SH-SY5Y (cell line): ENCODE measurements around the gene DDC.

Experiments
- GATA2 ChIP-seq: IDR thresholded peaks from 2 replicates; pipeline ENCODE4 v1.6.1; 2011; ENCODE audit warnings: mild to moderate bottlenecking, low read depth, low read length
- GATA3 ChIP-seq: IDR thresholded peaks from 2 replicates; pipeline ENCODE4 v1.6.1; 2011; ENCODE audit warnings: low read depth, mild to moderate bottlenecking, low read length, moderate library complexity

Gene DDC

GRCh38 chr7:50474382-50475160, 90.6 kb downstream of the DDC start:
- TF ChIP-seq GATA2 (no peak), GATA3 (no peak)

GRCh38 chr7:50473531-50473930, 91.7 kb downstream of the DDC start:
- no peak for TF ChIP-seq GATA3
- TF ChIP-seq GATA2 = no peak

- TF ChIP-seq GATA3 (no peak), GATA2 (no peak)
These were observed 92.8 kb downstream of the DDC start for GRCh38 chr7:50472427-50472826.

- TF ChIP-seq GATA2 (no peak), GATA3 (no peak)
These were observed 93.2 kb downstream of the DDC start for GRCh38 chr7:50471970-50472369.

GRCh38 chr7:50470250-50471163, 94.7 kb downstream of the DDC start:
- TF ChIP-seq GATA3 (no peak), GATA2 (no peak)

GRCh38 chr7:50469181-50469580, 96.0 kb downstream of the DDC start:
- TF ChIP-seq GATA2 (no peak), GATA3 (no peak)

- TF ChIP-seq GATA2 (no peak), GATA3 (no peak)
These were observed 97.2 kb downstream of the DDC start for GRCh38 chr7:50467817-50468610.

GRCh38 chr7:50466815-50467585, 98.2 kb downstream of the DDC start:
- TF ChIP-seq GATA2 = no peak
- TF ChIP-seq GATA3 = no peak

- TF ChIP-seq GATA2 = no peak
- TF ChIP-seq GATA3 = no peak
These were observed 102.2 kb downstream of the DDC start for GRCh38 chr7:50463035-50463434.

- TF ChIP-seq GATA3 (no peak), GATA2 (no peak)
These were observed 102.8 kb downstream of the DDC start for GRCh38 chr7:50462361-50462760.

GRCh38 chr7:50461695-50462094, 103.5 kb downstream of the DDC start:
- TF ChIP-seq GATA2 (no peak), GATA3 (no peak)

- TF ChIP-seq GATA3 = no peak
- TF ChIP-seq GATA2 = no peak
These were observed 108.7 kb downstream of the DDC start for GRCh38 chr7:50456371-50457123.

GRCh38 chr7:50455658-50456057, 109.5 kb downstream of the DDC start:
- TF ChIP-seq GATA3 (no peak), GATA2 (no peak)
